MM.1S (cell line): ENCODE results near the gene DAB1.

Experiments
- EZH2 ChIP-seq: fragments of 300-600 bp; sonication (generic); optimal IDR thresholded peaks from 2 replicates; pipeline ENCODE3; 2017; ENCODE audit warnings: low read depth, mild to moderate bottlenecking, antibody characterized with exemption, low read length, mixed read lengths
- EZH2phosphoT487 ChIP-seq: fragments of 300-600 bp; sonication (generic); IDR thresholded peaks from 2 replicates; pipeline ENCODE4 v1.6.1; 2018; ENCODE audit warnings: antibody characterized with exemption, low read length
- TF ChIP-seq, protein P1 (sequence below): fragments of 300-600 bp; sonication (generic); IDR thresholded peaks from 2 replicates; pipeline ENCODE4 v1.5.1; 2016; ENCODE audit warnings: antibody characterized with exemption, low read length, mixed read lengths

DNA sequence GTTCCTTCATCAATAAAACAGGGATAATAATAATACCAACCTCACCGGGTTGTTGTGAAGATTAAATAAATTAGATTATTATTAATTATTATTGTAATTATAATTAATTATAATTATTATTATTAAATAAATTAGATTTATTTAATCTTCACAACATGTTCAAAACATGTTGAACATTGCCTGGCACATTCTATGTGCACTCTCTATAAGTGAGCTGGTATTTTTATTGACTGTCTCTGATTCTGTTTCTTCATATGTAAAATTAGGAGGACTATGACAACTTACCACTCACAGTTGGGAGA, 457.2 kb downstream of the DAB1 start:
- TF ChIP-seq, protein P1, sequence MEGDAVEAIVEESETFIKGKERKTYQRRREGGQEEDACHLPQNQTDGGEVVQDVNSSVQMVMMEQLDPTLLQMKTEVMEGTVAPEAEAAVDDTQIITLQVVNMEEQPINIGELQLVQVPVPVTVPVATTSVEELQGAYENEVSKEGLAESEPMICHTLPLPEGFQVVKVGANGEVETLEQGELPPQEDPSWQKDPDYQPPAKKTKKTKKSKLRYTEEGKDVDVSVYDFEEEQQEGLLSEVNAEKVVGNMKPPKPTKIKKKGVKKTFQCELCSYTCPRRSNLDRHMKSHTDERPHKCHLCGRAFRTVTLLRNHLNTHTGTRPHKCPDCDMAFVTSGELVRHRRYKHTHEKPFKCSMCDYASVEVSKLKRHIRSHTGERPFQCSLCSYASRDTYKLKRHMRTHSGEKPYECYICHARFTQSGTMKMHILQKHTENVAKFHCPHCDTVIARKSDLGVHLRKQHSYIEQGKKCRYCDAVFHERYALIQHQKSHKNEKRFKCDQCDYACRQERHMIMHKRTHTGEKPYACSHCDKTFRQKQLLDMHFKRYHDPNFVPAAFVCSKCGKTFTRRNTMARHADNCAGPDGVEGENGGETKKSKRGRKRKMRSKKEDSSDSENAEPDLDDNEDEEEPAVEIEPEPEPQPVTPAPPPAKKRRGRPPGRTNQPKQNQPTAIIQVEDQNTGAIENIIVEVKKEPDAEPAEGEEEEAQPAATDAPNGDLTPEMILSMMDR, result no peak
- TF ChIP-seq EZH2phosphoT487 (no peak), EZH2 (no peak)
